Left lung (tissue), 10 donors: ENCODE measurements around the gene GABBR1. TPM values are rescaled to one million over a fixed set of nuclear protein-coding genes. Genes with fewer than 3 reads are reported as not detected.
A peak's percentile ranks its signal among the peaks of the same experiment; 100 is the strongest.

Source experiments
- ATAC-seq: fragments of 200-7000 bp; cut with Tn5 transposase; one replicate; pipeline ENCODE4 v1.9.1; 2020; ENCODE audit warnings: moderate library complexity
- DNase-seq, 4 donors: peaks; one replicate each; pipeline ENCODE4 v3.0.0-alpha.2; 2013 to 2020
- H3K27ac ChIP-seq, 2 donors: fragments of 200-600 bp; sonication (generic) in 1 of 2; one replicate each; pipeline versions ENCODE4 v1.5.0 to v1.8.0; 2020 to 2021
- H3K27me3 ChIP-seq, 2 donors: fragments of 200-600 bp; sonication (generic) in 1 of 2; one replicate each; pipeline versions ENCODE4 v1.5.0 to v1.8.0; 2020 to 2021
- H3K36me3 ChIP-seq, 2 donors: fragments of 200-600 bp; sonication (generic) in 1 of 2; one replicate each; pipeline versions ENCODE4 v1.5.0 to v1.8.0; 2020 to 2021
- H3K4me1 ChIP-seq, 2 donors: fragments of 200-600 bp; one replicate each; pipeline ENCODE4 v1.8.0; 2021
- H3K4me3 ChIP-seq, 2 donors: fragments of 200-600 bp; sonication (generic) in 1 of 2; one replicate each; pipeline versions ENCODE4 v1.5.0 to v1.8.0; 2020 to 2021; ENCODE audit warnings: mild to moderate bottlenecking in 1 of 2
- H3K9me3 ChIP-seq, 2 donors: fragments of 200-600 bp; sonication (generic) in 1 of 2; one replicate each; pipeline versions ENCODE4 v1.5.0 to v1.8.0; 2020 to 2021
- intact Hi-C, 2 donors: fragments of 100-400 bp; cut with DNase I; formaldehyde crosslinking; loops; one replicate each; pipeline versions ENCODE4 v1.11.2 to v1.14.2; 2022
- polyA plus RNA-seq, 6 donors: library from polyadenylated mRNA; unstranded; fragments of 120-200 nt; gene quantifications; one replicate each; pipeline ENCODE4 v1.2.1, GENCODE V29; 2013; ENCODE audit not compliant: insufficient read length in 6 of 6
- total RNA-seq, 2 donors: library from RNA; stranded (reverse); fragmentation: NEBNext Ultra II Directional; extraction: Animal tissue kit (Norgen Biotek cat#: 25700); gene quantifications; one replicate each; pipeline ENCODE4 v1.2.1, GENCODE V29; 2021
- TF ChIP-seq, protein P1 (sequence below), 2 donors: fragments of 200-600 bp; sonication (generic) in 1 of 2; IDR thresholded peaks; one replicate each; pipeline versions ENCODE4 v1.5.0 to v1.8.0; 2021; ENCODE audit warnings: antibody characterized with exemption in 2 of 2
- donor health status: DM: no; HTN: yes; CAD: no.
- donor health status: DM: no; HTN: no; CAD: no.

Gene GABBR1
- total and polyA plus RNA-seq, 8 donors: 25.0 to 122 (median 92.0) TPM

DNA sequence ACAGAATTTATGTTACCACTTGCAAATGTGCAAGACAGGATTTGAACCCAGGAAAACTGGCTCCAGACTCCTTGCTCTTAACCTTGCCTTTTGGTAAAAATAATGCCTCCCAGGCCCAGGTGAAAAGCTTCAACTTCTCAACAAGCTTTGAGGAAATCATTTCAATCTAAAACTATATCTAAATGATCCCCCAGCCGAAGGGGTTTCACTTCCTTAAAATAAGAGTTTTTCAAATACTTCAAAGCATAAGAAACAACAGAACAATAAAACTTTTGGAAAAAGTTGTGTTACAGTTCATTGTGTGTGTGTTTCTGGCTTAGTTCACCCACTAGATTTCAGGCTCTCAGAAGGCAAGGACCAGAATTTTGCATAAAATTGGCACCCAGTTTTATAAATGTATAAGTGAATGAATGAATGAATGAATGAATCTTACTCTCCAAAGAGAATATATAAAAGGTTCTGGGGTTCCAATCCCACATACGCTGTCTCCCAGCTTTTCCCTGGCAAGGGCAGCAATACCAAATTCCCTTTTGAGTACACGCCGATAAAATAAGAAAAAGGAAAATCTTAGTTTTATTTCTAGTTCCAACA is 42.7 kb downstream of the GABBR1 start:
- Histone ChIP-seq H3K9me3 (no peaks in the 10 kb centered on the region), H3K27me3 (peaks cover 5 to 33% of the 10 kb centered on the region in 2 donors), H3K4me3 (no peak overlapping the region), H3K36me3 (no peaks in the 10 kb centered on the region), H3K27ac (no peak overlapping the region), H3K4me1 (no peaks in the 10 kb centered on the region)
- DNase-seq: no peak
- intact Hi-C loops: no loop called here
- ATAC-seq: no peak
- TF ChIP-seq, protein P1, sequence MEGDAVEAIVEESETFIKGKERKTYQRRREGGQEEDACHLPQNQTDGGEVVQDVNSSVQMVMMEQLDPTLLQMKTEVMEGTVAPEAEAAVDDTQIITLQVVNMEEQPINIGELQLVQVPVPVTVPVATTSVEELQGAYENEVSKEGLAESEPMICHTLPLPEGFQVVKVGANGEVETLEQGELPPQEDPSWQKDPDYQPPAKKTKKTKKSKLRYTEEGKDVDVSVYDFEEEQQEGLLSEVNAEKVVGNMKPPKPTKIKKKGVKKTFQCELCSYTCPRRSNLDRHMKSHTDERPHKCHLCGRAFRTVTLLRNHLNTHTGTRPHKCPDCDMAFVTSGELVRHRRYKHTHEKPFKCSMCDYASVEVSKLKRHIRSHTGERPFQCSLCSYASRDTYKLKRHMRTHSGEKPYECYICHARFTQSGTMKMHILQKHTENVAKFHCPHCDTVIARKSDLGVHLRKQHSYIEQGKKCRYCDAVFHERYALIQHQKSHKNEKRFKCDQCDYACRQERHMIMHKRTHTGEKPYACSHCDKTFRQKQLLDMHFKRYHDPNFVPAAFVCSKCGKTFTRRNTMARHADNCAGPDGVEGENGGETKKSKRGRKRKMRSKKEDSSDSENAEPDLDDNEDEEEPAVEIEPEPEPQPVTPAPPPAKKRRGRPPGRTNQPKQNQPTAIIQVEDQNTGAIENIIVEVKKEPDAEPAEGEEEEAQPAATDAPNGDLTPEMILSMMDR (IDR thresholded peaks at IDR 0.05): no peak

DNA sequence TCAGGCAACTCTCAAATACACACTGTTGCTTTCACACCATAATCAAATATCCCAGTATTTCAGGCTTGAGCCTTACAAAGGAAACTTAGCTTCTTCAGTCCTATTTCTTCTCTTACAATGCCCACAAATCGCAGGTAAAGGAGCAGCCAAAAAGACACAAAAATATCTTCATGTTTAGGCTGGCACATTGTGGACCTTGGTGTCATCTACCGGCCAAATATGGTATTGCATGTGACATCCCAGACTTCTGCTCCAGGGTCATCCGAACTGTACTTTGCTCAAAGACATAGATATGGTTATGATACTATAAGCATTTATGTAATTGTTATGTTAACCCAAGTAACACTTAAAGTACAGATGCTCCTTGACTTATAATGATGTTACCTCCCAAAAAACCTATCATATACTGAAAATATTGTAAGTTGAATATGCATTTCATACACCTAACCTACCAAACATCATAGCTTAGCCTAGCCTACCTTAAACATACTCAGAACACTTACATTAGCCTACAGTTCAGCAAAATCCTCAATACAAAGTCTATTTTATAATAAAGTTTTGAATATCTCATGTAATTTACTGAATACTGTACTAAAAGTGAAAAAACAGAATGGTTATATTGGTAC is 43.4 kb downstream of the GABBR1 start:
- Histone ChIP-seq H3K9me3 (no peaks in the 10 kb centered on the region), H3K4me1 (no peaks in the 10 kb centered on the region), H3K27ac (no peak overlapping the region), H3K27me3 (peaks cover 5 to 33% of the 10 kb centered on the region in 2 donors), H3K36me3 (no peaks in the 10 kb centered on the region), H3K4me3 (no peak overlapping the region)
- ATAC-seq: peak; percentile 92
- TF ChIP-seq, protein P1 (IDR thresholded peaks at IDR 0.05): peak; percentile 88 to 96
- peak in 2 of 4 donors; percentile 36 to 59 for DNase-seq
- intact Hi-C loops: no loop called here

DNA sequence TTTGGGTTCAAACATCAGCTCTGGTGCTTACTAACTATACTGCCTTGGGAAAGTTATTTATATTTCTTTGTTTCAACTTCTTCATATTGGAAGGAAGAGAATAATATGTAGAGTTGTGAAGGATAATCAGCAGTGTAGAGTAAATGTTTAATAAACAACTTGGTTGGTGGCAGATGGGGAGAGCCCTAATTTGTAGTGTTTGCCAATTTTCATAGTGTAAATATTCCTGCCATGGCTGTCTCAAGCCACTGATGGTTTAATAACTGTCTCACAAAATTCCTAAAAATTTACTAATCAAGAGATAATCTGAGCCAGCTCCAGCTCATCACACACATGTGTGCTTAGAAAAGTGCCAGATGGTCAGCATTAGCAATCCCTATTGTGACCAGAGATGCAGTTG is 48.2 kb downstream of the GABBR1 start, which contains the start of gene OR2H2:
TSS of gene OR2H2 (plus strand) at position 301 of the 400 bp plus-strand sequence. CDS start 2,824 bp downstream, outside the sequence.
- no peak within 1 kb of the TSS for H3K4me3 ChIP-seq
- H3K27me3 ChIP-seq: peaks cover 0 to 3% of the 10 kb centered on the region in 2 donors
- no peak for DNase-seq
- no peaks in the 10 kb centered on the region for H3K4me1 ChIP-seq
- no peaks in the 10 kb centered on the region for H3K9me3 ChIP-seq
- TF ChIP-seq, protein P1 (IDR thresholded peaks at IDR 0.05): no peak
- H3K36me3 ChIP-seq: no peaks in the 10 kb centered on the region
- intact Hi-C loops: no loop called here
- no peak for ATAC-seq
- H3K27ac ChIP-seq: no peak within 1 kb of the TSS

DNA sequence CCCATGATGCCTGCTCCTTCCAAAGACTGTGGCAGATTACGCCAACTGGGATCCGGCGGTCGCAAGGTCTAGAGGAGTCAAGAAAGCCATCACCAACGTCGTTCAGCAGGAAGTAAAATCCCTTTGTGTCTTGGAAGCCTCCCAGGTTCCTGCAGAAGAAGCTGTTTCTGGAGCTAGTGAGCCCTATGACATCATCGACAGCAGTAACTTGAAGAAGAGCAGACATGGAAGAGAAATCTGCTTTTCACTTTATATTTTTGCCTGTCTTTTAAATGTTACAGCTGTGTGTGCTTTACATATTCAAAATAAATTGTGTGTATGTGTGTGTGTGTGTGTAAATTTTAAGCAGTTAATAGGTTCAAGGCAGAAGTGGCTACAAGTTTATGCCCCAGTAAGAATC is 55.4 kb downstream of the GABBR1 start:
- Histone ChIP-seq H3K27me3 (peaks cover 0 to 29% of the 10 kb centered on the region in 2 donors), H3K9me3 (no peaks in the 10 kb centered on the region), H3K4me1 (no peaks in the 10 kb centered on the region), H3K27ac (no peak overlapping the region), H3K36me3 (no peaks in the 10 kb centered on the region), H3K4me3 (no peak overlapping the region)
- intact Hi-C loops: no loop called here
- ATAC-seq (no peak), DNase-seq (no peak)
- TF ChIP-seq, protein P1 (IDR thresholded peaks at IDR 0.05): no peak

DNA sequence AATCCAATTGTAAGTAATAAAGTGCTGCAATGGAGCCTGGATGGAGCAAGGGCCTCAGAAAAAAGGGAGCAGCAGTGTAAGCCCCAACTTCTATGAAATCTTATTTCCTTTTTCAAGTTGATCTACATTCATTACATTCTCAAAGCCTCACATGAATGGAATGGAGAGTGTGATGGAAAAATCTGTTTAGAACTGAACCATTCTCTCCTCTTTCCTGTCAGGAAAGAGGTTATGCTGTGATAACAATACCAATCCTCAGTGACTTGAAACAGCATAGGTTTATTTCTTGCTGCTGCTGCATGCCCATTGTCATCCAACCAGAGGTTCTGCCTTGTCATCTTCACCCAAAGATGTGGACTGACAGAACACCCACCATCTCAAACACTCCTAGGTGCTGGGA is 56.9 kb downstream of the GABBR1 start:
- no peaks in the 10 kb centered on the region for H3K36me3 ChIP-seq
- H3K27me3 ChIP-seq: peaks cover 0 to 29% of the 10 kb centered on the region in 2 donors
- H3K27ac ChIP-seq: no peak overlapping the region
- ATAC-seq (no peak), DNase-seq (no peak)
- H3K4me1 ChIP-seq: no peaks in the 10 kb centered on the region
- no peaks in the 10 kb centered on the region for H3K9me3 ChIP-seq
- no peak overlapping the region for H3K4me3 ChIP-seq
- intact Hi-C loops: no loop called here
- TF ChIP-seq, protein P1 (IDR thresholded peaks at IDR 0.05): no peak
